Measurements from ENCODE around the gene ZGRF1.
"Not testable (repeated sequence)": the region's sequence is repeated elsewhere in the genome, so short reads cannot be mapped to it uniquely, and the experiment has no call there.

The ZGRF1 gene

DNA sequence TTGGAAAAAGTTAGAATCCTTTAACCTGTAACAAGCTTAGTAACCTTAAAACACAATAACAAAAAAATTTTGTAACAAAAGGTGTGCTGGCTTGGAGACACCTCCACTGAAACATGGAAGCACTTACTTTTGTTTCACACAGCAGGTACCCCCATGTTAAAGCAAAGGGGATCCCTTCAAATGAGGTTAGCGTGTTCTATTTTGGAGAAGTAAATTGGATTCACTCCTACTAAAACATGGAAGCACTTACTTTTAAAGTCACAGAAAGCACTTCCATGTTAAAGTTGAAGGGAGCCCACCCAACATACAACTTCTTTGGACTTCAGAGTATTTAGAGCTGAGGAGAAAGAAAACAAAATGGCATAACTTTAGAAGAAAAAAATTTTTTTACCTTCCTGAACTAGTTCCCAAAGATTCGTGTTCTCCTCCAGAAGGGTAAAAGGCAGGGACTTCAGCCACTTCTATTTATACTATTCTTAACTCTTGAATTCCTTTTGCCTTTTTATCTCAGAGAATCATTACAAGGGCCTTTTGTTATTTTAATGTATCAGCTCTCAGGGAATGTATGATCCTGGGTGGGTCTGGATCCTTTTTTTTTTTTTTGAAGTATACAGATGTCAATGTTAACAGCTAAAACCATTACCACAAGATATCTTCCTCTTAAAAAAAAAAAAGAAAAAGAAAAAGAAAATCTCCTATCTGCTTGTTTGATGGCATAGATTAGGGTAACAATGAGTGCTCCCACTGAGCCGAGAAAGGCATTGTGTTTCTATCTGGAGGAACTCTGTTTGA lies 11.8 kb upstream of the ZGRF1 start:
- no peaks in the 10 kb centered on the region for H3K9me3 ChIP-seq
- DNase-seq (ENCODE audit: low spot score in 2 of 2): peak; percentile 50 to 99
- H3K4me1 ChIP-seq: peaks cover 51% of the 10 kb centered on the region
- in situ Hi-C loops (cut with MboI; ENCODE audit: low sequenced_read_pairs): no loop called here
- H3K36me3 ChIP-seq (replicated peaks): peaks cover 24% of the 10 kb centered on the region
- peak overlapping the region; percentile 16 for H3K4me3 ChIP-seq
- H3K27me3 ChIP-seq (ENCODE audit: low read depth): no peaks in the 10 kb centered on the region

DNA sequence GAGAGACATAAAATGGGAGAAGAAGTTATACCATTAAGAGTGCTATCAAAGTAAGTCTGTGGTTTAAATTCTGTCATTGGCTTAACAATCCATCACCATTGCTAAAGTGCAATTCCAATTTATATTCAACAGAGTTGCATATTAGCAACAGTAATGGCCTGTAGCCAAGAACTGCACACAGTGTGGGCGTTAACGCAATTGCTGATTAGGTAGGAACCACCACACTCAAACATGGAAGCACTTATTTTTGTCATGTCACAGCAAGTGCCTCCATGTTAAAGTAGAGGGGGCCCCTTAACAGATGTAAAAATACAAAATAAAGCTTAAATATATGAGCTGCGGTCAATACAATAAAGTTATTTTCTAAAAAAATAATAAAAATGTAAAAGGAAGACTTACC lies 11.1 kb upstream of the ZGRF1 start:
- DNase-seq (ENCODE audit: low spot score in 2 of 2): peak; percentile 50 to 64
- Histone ChIP-seq H3K9me3 (no peaks in the 10 kb centered on the region), H3K36me3 (replicated peaks) (peaks cover 26% of the 10 kb centered on the region), H3K4me3 (peak overlapping the region; percentile 16), H3K4me1 (peaks cover 52% of the 10 kb centered on the region), H3K27me3 (ENCODE audit: low read depth) (no peaks in the 10 kb centered on the region)
- in situ Hi-C loops (cut with MboI; ENCODE audit: low sequenced_read_pairs): no loop called here

DNA sequence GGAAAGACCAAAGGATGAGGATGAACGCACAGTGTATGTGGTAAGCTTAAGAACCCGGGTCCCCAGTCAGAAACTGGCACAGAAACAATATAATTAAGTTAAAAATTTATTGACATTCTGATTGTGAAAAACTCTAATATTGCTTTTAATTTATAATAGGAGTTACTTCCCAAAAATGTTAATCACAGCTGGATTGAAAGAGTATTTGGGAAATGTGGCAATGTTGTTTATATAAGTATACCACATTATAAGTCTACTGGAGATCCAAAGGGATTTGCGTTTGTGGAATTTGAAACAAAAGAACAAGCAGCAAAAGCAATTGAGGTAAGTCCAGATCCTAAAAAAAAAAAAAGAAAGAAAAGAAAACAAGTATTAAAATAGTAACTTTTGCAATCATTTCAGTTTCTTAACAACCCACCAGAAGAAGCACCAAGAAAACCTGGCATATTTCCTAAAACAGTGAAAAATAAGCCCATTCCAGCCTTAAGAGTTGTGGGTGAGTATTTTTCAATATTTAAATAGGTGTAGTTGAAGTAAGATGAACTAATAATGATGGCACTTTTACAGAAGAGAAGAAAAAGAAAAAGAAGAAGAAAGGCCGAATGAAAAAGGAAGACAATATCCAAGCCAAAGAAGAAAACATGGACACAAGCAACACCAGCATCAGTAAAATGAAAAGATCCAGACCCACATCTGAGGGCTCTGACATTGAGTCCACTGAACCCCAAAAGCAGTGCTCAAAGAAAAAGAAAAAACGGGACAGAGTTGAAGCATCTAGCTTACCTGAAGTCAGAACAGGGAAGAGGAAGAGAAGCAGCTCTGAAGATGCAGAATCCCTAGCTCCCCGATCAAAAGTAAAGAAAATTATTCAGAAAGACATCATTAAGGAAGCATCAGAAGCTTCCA lies 10.2 kb upstream of the ZGRF1 start:
- no peak for DNase-seq (ENCODE audit: low spot score in 2 of 2)
- H3K27me3 ChIP-seq (ENCODE audit: low read depth): no peaks in the 10 kb centered on the region
- in situ Hi-C loops (cut with MboI; ENCODE audit: low sequenced_read_pairs): no loop called here
- peaks cover 47% of the 10 kb centered on the region for H3K4me1 ChIP-seq
- peaks cover 26% of the 10 kb centered on the region for H3K36me3 ChIP-seq (replicated peaks)
- peak overlapping the region; percentile 16 for H3K4me3 ChIP-seq
- no peaks in the 10 kb centered on the region for H3K9me3 ChIP-seq

DNA sequence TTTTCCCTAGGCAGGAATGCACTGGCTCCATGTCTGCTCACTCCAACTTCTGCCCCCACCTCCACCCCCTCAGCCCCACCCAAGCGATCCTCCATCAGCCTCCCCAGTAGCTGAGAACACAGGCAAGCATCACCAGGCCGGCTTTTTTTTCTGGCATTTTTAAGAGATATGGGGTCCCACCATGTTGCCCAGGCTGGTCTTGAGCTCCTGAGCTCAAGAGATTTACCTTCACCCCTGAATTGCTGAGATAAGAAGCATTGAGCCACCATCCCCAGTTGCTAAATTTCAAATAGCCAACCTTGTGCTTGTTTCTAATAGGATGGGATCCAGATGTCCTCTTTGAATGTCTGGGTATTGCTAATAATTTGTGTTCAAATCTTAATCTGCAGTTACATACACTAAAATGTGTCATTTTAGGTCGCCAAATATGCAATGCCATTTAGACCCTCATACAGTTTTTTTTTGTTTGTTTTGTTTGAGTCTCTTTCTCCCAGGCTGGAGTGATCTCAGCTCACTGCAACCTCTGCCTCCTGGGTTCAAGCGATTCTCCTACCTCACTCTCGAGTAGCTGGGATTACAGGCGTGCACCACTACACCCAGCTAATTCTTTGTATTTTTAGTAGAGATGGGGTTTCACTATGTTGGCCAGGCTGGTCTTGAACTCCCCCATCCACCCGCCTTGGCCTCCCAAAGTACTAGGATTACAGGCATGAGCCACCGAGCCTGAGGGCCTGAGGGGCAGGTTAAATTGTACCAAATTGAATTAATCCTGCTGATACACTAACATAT lies 9.0 kb upstream of the ZGRF1 start:
- H3K9me3 ChIP-seq: no peaks in the 10 kb centered on the region
- H3K4me1 ChIP-seq: peaks cover 37% of the 10 kb centered on the region
- no peak for DNase-seq (ENCODE audit: low spot score in 2 of 2)
- H3K36me3 ChIP-seq (replicated peaks): peaks cover 26% of the 10 kb centered on the region
- H3K4me3 ChIP-seq: no peak overlapping the region
- in situ Hi-C loops (cut with MboI; ENCODE audit: low sequenced_read_pairs): no loop called here
- H3K27me3 ChIP-seq (ENCODE audit: low read depth): no peaks in the 10 kb centered on the region

DNA sequence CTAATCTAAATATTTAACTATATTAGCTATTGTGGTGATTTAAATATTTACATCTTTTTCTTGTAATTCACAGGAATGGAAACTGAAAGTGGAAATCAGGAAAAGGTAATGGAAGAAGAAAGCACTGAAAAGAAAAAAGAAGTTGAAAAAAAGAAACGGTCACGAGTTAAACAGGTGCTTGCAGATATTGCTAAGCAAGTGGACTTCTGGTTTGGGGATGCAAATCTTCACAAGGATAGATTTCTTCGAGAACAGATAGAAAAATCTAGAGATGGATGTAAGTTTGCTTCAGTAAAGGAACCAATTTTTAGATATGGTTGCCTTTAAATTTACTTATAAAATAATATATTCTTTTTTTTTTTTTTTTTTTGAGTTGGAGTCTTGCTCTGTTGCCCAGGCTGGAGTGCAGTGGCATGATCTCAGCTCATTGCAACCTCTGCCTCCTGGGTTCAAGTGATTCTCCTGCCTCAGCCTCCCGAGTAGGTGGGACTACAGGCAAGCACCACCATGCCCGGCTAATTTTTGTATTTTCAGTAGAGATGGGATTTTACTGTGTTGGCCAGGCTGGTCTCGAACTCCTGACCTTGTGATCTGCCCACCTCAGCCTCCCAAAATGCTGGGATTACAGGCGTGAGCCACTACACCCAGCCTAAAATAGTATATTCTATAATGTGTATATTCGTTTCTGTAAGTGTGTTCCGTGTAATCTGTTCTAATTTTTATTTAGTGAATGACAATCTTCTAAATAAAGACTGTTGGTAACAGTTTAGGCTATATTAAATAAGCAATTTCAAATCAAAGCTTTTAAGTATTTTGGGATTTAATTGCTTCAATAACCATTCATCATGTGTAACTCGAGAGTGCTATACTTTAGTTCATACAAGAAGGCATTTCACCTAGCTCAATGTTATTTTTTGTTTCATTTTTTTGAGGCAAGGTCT lies 8.2 kb upstream of the ZGRF1 start:
- DNase-seq (ENCODE audit: low spot score in 2 of 2); in situ Hi-C loops (cut with MboI; ENCODE audit: low sequenced_read_pairs); H3K27me3 ChIP-seq (ENCODE audit: low read depth); H3K9me3 ChIP-seq; H3K4me3 ChIP-seq: not testable (repeated sequence)
- H3K4me1 ChIP-seq: peaks cover 29% of the 10 kb centered on the region
- H3K36me3 ChIP-seq (replicated peaks): peaks cover 26% of the 10 kb centered on the region

DNA sequence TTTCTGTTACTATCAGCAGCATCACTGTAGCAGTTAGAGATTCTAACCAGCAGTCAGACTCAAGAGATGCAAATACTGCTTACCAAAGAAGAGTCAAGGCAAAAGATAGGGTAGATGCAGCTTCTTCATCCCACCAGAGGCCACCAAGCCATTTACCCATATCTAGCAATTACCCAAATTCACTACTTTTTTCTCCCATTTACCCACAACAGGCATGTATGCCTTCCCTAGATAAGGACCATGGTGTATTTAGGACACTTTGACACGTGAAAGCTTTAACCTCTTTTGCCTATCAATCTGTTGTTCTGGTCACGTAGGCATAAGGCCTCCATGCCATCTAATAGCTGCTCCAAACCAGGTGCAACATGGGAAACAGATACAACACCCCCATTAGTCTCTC lies 5.8 kb upstream of the ZGRF1 start:
- DNase-seq (ENCODE audit: low spot score in 2 of 2): no peak
- H3K4me3 ChIP-seq: no peak overlapping the region
- in situ Hi-C loops (cut with MboI; ENCODE audit: low sequenced_read_pairs): no loop called here
- H3K27me3 ChIP-seq (ENCODE audit: low read depth): no peaks in the 10 kb centered on the region
- H3K9me3 ChIP-seq: no peaks in the 10 kb centered on the region
- peaks cover 19% of the 10 kb centered on the region for H3K36me3 ChIP-seq (replicated peaks)
- H3K4me1 ChIP-seq: peaks cover 12% of the 10 kb centered on the region

DNA sequence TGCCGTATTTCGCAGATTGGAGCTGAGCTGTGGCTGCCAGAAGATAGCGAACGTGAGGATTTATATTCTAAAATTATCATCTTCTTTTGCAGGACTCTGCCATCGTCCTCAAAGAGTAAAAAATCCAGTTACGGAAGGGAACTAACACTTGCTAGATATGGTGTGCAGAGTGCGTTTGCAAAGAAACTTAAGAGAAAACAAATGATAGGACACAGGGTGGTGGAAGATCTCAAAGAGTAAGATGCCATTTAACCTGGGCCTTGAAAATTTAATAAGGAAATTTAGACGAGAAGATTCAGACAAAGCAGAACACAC lies 800 bp upstream of the ZGRF1 start:
- Histone ChIP-seq H3K4me1 (peaks cover 10% of the 10 kb centered on the region), H3K27me3 (ENCODE audit: low read depth) (no peaks in the 10 kb centered on the region), H3K9me3 (no peaks in the 10 kb centered on the region), H3K36me3 (replicated peaks) (peaks cover 4% of the 10 kb centered on the region), H3K4me3 (peak overlapping the region; percentile 64)
- no peak for DNase-seq (ENCODE audit: low spot score in 2 of 2)
- in situ Hi-C loops (cut with MboI; ENCODE audit: low sequenced_read_pairs): loop anchor here (5.0 to 10.0 kb wide), 2 partner anchors 130 to 297 kb away; no protein-coding TSS in a partner anchor

DNA sequence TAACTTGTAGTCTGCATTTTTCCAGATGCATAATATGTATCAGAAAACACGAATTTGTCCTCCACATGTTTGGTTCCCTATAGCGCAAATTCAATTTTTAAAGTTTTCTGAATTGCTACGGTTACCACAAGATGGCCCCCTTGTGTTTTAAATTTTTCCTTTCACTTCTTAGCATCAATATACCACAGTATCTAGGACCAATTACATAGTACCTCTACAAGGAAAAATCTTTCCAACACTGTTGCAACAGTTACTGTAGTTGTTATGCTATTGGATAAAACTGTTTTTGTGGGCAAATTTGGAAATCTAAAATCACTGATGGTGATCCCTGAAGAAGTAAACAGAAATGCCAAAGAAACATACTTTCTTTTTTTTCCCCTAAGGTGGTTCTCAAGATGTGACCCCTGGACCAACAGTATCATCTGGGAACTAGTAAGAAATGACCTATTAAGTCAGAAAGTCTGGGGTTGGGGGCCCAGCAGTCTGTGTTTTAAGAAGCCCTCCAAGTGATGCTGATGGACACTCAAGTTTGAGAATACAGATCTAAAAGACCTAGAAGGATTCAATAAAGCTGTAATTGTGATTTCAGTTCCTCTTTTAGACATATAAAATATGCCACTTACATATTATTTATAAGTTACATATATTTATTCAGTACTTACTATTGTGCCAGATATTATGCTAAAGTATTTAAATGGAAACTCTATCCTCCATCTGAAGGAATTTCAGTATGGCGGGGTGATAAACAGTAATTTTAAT lies 3.1 kb downstream of the ZGRF1 start:
- DNase-seq (ENCODE audit: low spot score in 2 of 2): peak in 1 of 2 experiments; percentile 73
- in situ Hi-C loops (cut with MboI; ENCODE audit: low sequenced_read_pairs): loop anchor here (10.0 kb wide), 1 partner anchor 301 kb away; no protein-coding TSS in a partner anchor
- Histone ChIP-seq H3K4me1 (peaks cover 10% of the 10 kb centered on the region), H3K9me3 (no peaks in the 10 kb centered on the region), H3K4me3 (no peak overlapping the region), H3K36me3 (replicated peaks) (peaks cover 25% of the 10 kb centered on the region), H3K27me3 (ENCODE audit: low read depth) (no peaks in the 10 kb centered on the region)

DNA sequence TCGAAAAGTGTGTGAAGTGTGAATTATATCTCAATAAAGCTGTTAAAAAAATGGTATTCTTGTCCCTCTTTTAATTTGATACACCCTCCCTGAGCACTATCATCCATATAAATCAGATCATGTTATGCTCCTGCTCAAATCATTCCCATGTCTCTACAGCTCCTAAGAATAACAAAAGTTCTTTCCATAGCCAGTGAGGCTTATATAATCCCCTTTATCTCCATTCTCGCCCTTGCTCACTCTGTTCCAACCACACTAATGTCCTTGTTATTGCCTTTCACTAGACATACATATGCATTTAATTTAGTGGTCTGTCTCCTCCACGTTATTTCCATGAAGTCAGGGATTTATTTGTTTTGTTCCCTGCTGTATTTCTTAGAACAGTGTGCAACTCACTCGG lies 10.5 kb downstream of the ZGRF1 start:
- peaks cover 46% of the 10 kb centered on the region for H3K36me3 ChIP-seq (replicated peaks)
- in situ Hi-C loops (cut with MboI; ENCODE audit: low sequenced_read_pairs): no loop called here

DNA sequence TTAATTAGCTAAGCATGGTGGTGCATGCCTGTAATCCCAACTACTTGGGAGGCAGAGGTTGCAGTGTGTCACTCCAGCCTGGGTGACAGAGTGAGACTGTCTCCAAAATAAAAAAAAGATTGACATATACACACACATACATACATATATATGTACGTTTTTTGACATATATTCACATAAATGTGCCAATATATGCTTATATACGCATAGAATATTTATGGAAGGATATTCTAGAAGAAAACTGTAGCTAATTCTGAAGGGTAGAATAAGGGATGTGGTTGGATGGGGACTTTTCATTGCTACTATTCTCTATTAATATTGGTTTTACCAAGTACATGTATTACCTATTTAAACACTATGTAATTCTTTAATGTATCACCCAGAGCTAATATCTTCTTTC lies 19.7 kb downstream of the ZGRF1 start:
- in situ Hi-C loops (cut with MboI; ENCODE audit: low sequenced_read_pairs): loop anchor here (25.0 kb wide), 1 partner anchor 505 kb away; no protein-coding TSS in a partner anchor

More for the DNA sequence above, 10.5 kb downstream of the ZGRF1 start:
- H3K9me3 ChIP-seq: no peaks in the 10 kb centered on the region
- H3K4me3 ChIP-seq: no peak overlapping the region
- no peaks in the 10 kb centered on the region for H3K27me3 ChIP-seq (ENCODE audit: low read depth)
- peak in 1 of 2 experiments; percentile 80 for DNase-seq (ENCODE audit: low spot score in 2 of 2)
- H3K4me1 ChIP-seq: peaks cover 10% of the 10 kb centered on the region

DNA sequence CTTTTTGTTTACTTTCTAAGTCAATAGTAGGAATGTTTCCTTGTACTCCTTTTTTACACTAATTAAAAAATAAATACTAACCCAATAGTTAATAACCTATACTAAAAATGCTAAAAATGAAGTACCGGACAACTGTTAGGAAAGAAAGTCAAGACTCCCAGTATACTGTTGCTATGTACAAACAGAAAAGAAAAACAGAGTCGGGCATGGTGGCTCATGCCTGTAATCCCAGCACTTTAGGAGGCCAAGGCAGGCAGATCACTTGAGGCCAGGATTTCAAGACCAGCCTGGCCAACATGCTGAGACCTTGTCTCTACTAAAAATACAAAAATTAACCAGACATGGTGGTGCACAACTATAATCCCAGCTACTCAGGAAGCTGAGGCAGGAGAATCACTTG lies 23.9 kb downstream of the ZGRF1 start:
- H3K36me3 ChIP-seq (replicated peaks): peaks cover 20% of the 10 kb centered on the region
- not testable (repeated sequence) for DNase-seq (ENCODE audit: low spot score in 2 of 2); H3K4me3 ChIP-seq; H3K4me1 ChIP-seq; H3K9me3 ChIP-seq; H3K27me3 ChIP-seq (ENCODE audit: low read depth)
- in situ Hi-C loops (cut with MboI; ENCODE audit: low sequenced_read_pairs): loop anchor here (25.0 kb wide), 1 partner anchor 501 kb away; no protein-coding TSS in a partner anchor

More for the DNA sequence above, 19.7 kb downstream of the ZGRF1 start:
- no peaks in the 10 kb centered on the region for H3K9me3 ChIP-seq
- H3K4me1 ChIP-seq: no peaks in the 10 kb centered on the region
- no peaks in the 10 kb centered on the region for H3K27me3 ChIP-seq (ENCODE audit: low read depth)
- DNase-seq (ENCODE audit: low spot score in 2 of 2): no peak
- peaks cover 33% of the 10 kb centered on the region for H3K36me3 ChIP-seq (replicated peaks)
- H3K4me3 ChIP-seq: no peak overlapping the region

DNA sequence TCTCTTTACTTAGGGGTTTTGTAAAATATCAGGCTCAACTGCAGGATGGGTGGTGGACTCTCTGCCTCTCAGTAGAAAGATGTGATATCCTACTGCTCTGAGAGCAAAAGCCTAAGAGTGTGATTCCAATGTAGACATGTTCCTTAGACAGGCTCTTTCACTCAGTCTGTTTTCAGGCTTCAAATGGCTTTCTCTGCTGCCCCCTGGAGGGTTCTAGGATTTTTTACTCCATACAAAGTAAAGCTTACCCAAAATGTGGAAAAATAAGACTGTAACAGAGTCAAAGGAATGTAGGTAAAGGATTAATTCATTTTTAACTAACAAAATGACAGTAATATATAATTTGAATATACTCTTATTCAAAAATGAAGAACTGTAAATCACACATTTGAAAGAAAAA lies 32.1 kb downstream of the ZGRF1 start:
- Histone ChIP-seq H3K4me3 (no peak overlapping the region), H3K4me1 (no peaks in the 10 kb centered on the region), H3K27me3 (ENCODE audit: low read depth) (no peaks in the 10 kb centered on the region), H3K36me3 (replicated peaks) (peaks cover 22% of the 10 kb centered on the region), H3K9me3 (no peaks in the 10 kb centered on the region)
- peak; percentile 60 to 74 for DNase-seq (ENCODE audit: low spot score in 2 of 2)
- in situ Hi-C loops (cut with MboI; ENCODE audit: low sequenced_read_pairs): loop anchor here (5.0 to 25.0 kb wide), 2 partner anchors 272 to 492 kb away; no protein-coding TSS in a partner anchor

All from HAP-1 (cell line).